ENCODE measurements around the gene ANO2. TPM values are rescaled to one million over a fixed set of nuclear protein-coding genes. Genes with fewer than 3 reads are reported as not detected.

Gene ANO2
- total and polyA plus RNA-seq, 8 donors = 0.43 to 2.4 (median 0.97) TPM

- H3K27ac ChIP-seq = no peak overlapping the region
- H3K27me3 ChIP-seq = no peaks in the 10 kb centered on the region
- DNase-seq = no peak
- no peak for TF ChIP-seq CTCF (IDR thresholded peaks at IDR 0.05)
- H3K4me1 ChIP-seq = no peaks in the 10 kb centered on the region
- intact Hi-C loops (cut with DNase I) = no loop called here
- ATAC-seq = no peak
- H3K36me3 ChIP-seq = no peaks in the 10 kb centered on the region
- WGBS, 2 donors = 76 to 79% methylated on average over 20 of the region's 20 CpGs
- no peaks in the 10 kb centered on the region for H3K9me3 ChIP-seq
- no peak for FAIRE-seq
- H3K4me3 ChIP-seq = no peak overlapping the region
These were observed 423.4 kb downstream of the ANO2 start for GRCh38 chr12:5521456-5522325.

- no peaks in the 10 kb centered on the region for H3K27me3 ChIP-seq
- no peak for TF ChIP-seq CTCF (IDR thresholded peaks at IDR 0.05)
- no peaks in the 10 kb centered on the region for H3K4me1 ChIP-seq
- H3K4me3 ChIP-seq = no peak overlapping the region
- intact Hi-C loops (cut with DNase I) = no loop called here
- ATAC-seq (no peak), DNase-seq (no peak), FAIRE-seq (no peak)
- WGBS, 2 donors = 67 to 77% methylated on average over 5 of the region's 5 CpGs
- H3K27ac ChIP-seq = no peak overlapping the region
- no peaks in the 10 kb centered on the region for H3K9me3 ChIP-seq
- no peaks in the 10 kb centered on the region for H3K36me3 ChIP-seq
These were observed 424.2 kb downstream of the ANO2 start for GRCh38 chr12:5520831-5521230.

DNA sequence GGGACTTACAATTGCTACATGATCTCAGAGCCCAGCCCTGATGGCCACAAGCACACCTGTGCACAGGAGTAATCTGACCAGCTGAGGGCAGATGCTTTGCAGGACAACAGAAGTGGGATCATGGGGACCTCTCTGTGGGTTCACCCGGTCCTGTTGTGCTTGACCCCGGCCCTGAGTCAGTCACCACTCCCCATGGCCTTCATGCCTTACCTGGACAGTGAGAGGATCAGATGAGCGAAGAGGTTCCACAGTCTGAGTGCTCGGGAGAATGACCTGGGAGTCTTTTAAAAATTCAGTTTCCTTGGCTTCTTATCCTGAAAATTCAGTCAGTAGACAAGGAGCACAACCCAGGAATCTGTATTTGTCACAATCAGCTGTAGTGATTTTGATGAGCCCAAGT lies 425.0 kb downstream of the ANO2 start:
- Histone ChIP-seq H3K36me3 (no peaks in the 10 kb centered on the region), H3K4me1 (no peaks in the 10 kb centered on the region), H3K9me3 (no peaks in the 10 kb centered on the region), H3K4me3 (no peak overlapping the region), H3K27me3 (no peaks in the 10 kb centered on the region), H3K27ac (no peak overlapping the region)
- WGBS, 2 donors = 69 to 75% methylated on average over 4 of the region's 4 CpGs
- ATAC-seq = no peak
- FAIRE-seq = no peak
- no peak for DNase-seq
- no peak for TF ChIP-seq CTCF (IDR thresholded peaks at IDR 0.05)
- intact Hi-C loops (cut with DNase I) = no loop called here

GRCh38 chr12:5518584-5519365 lies 426.3 kb downstream of the ANO2 start:
- WGBS, 2 donors = 80 to 82% methylated on average over 8 of the region's 8 CpGs
- Histone ChIP-seq H3K4me1 (no peaks in the 10 kb centered on the region), H3K27me3 (no peaks in the 10 kb centered on the region), H3K4me3 (no peak overlapping the region), H3K9me3 (no peaks in the 10 kb centered on the region), H3K27ac (no peak overlapping the region), H3K36me3 (no peaks in the 10 kb centered on the region)
- no peak for TF ChIP-seq CTCF (IDR thresholded peaks at IDR 0.05)
- no peak for DNase-seq
- no peak for FAIRE-seq
- intact Hi-C loops (cut with DNase I) = no loop called here
- ATAC-seq = no peak

All from pancreas (tissue), 10 donors.